IPS DF 19.7 (cell line): ENCODE data around the gene SPIB.
A peak's percentile ranks its signal among the peaks of the same experiment; 100 is the strongest.
"Not testable (repeated sequence)": the region's sequence is repeated elsewhere in the genome, so short reads cannot be mapped to it uniquely, and the experiment has no call there.

Source experiments
- DNase-seq: peaks from one replicate; pipeline ENCODE4 v3.0.0-alpha.2; 2013; ENCODE audit warnings: low read depth, low spot score

SPIB gene

DNA sequence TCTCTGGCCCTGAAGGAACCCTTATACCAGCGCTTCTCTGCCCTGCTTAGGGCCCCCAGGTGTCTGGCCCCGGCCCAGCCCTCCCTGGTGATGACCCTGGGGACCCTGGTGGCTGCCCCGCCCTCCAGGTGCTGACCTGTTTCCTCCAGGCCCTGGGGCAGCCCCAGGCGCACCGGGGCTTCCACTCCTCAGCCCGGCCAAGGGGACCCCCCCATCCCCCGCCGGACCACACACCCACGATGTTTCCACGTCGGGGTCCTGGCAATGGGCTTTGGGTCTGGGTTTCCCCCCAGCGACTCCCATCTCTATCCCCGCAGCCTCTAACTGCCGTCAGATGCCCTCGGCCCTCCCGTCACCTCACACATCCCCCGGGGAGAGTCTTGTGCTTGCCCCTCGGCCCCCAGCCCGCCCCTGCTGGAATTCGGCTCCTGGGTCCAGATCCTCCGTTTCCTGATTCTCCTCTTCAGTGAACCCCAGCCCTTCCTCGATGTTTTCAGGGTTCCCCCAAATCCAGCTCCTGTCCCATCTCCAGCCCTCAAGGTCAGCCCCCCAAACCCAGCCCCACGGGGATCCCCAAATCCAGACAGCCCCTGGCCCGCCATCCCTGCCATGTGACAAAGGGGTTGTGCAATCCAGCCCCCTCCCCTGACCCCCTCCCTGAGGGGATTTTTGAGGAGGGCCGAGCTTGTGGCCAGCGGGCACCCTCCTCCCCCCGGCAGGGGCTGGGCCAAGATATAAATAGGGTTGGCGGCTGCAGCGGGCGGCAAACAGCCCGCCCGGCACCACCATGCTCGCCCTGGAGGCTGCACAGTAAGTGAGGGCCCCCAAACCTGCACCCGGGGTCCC, at the start of gene SPIB:
SPIB (plus strand) TSS at position 763 of the 846 bp plus-strand sequence; CDS start at position 788, 25 bp downstream.
- no peak for DNase-seq

DNA sequence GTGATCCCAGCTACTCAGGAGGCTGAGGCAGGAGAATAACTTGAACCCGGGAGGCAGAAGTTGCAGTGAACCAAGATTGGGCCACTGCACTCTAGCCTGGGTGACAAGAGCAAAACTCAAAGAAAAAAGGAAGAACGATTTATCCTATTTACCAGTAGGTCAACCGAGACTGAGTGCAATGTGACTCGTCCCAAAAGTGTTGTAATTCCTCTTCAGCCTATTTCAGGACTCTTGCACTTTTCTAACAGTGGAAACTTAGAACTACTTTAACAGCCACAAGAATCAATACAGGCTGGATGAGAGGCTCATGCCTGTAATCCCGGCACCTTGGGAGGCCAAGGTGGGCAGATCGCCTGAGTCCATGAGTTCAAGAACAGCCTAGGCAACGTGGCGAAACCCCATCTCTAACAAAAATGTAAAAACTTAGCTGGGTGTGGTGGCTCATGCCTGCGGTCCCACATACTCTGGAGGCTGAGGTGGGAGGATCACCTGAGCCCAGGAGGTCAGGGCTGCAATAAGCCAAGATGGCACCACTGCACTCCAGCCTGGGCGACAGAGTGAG, 46.7 kb upstream of the SPIB start:
- no peak for DNase-seq

DNA sequence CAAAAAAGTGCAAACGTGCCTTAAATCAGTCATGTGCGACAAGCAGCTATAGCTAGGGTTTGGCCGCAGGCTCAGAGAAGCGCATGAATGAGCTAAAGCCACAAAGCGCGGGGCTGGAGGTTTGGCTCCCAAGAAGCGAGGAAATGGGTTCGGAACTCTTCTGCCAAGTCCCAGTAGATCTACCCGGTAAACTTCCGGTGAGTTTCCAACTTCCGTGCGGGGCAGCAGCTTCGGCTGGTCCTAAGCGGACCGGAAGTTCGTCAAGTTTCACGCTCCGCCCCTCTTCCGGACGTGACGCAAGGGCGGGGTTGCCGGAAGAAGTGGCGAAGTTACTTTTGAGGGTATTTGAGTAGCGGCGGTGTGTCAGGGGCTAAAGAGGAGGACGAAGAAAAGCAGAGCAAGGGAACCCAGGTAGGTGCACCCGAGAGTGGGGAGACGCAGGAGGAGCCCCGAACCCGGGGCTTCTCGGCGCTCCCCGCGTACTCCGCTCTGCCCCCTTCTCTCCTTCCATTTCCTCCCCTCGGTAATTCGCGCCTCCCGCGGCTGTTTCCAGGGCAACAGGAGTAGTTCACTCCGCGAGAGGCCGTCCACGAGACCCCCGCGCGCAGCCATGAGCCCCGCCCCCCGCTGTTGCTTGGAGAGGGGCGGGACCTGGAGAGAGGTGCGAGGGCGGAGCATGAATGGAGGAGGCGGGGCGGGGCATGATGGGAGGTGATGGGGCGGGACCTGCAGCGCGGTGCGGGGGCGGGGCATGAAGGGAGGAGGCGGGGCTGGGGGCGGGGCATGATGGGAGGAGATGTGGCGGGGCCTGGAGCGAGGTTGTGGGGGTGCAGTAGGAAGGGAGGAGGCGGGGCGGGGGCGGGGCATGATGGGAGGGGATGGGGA, 42.3 kb upstream of the SPIB start, which contains the start of gene NR1H2:
NR1H2 (plus strand) TSS at position 292 of the 885 bp plus-strand sequence. CDS start 1,149 bp downstream, outside the sequence.
- peak; percentile 95 for DNase-seq

DNA sequence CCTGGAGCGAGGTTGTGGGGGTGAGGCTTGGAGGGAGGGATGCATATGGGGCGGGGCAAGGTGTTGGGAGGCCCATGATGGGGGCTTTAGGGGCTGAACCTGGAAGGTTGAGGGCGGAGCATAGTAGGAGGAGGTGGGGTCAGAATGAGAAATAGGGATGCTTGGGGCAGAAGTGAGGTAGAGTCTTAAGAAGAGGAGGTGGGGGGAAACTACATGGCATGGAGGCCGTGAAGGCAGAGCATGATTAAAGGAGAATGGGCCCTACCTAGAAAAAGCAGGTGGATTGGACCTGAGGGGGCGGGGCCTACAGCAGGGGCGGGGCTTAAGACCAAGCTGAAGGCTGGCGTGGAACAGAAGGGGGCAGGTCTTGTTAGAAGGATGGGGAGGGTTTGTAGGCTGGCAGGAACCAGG, 41.7 kb upstream of the SPIB start:
- DNase-seq, result no peak

DNA sequence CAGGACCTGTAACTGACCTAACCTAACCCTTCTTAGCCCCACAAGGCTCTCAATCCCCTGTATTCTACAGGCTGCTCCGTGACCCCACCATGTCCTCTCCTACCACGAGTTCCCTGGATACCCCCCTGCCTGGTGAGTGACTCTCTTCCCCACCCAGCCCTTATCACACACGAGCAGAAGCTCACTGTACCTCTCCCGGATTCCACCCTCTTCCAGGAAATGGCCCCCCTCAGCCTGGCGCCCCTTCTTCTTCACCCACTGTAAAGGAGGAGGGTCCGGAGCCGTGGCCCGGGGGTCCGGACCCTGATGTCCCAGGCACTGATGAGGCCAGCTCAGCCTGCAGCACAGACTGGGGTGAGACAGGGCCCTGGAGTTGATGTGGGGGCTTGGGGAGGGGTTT, 41.2 kb upstream of the SPIB start:
- no peak for DNase-seq

DNA sequence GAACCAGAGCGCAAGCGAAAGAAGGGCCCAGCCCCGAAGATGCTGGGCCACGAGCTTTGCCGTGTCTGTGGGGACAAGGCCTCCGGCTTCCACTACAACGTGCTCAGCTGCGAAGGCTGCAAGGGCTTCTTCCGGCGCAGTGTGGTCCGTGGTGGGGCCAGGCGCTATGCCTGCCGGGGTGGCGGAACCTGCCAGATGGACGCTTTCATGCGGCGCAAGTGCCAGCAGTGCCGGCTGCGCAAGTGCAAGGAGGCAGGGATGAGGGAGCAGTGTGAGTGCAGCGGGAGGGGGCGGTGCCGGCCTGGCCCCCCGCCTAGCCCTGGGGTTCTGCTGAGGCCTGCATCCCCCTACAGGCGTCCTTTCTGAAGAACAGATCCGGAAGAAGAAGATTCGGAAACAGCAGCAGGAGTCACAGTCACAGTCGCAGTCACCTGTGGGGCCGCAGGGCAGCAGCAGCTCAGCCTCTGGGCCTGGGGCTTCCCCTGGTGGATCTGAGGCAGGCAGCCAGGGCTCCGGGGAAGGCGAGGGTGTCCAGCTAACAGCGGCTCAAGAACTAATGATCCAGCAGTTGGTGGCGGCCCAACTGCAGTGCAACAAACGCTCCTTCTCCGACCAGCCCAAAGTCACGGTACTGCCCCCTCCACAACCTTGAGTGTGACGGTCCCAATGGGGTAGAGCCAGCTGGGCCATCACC, 40.4 kb upstream of the SPIB start:
- DNase-seq, result no peak

DNA sequence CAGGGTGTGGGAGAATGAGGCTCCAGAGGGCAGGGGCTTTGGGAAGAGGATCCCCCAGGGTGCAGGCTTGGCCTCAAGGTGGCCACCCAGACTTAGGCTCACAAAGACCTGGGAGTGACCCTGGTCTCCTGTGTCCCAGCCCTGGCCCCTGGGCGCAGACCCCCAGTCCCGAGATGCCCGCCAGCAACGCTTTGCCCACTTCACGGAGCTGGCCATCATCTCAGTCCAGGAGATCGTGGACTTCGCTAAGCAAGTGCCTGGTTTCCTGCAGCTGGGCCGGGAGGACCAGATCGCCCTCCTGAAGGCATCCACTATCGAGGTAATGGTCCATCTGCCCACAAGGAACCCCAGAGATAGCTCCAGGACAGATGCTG, 39.9 kb upstream of the SPIB start:
- no peak for DNase-seq

DNA sequence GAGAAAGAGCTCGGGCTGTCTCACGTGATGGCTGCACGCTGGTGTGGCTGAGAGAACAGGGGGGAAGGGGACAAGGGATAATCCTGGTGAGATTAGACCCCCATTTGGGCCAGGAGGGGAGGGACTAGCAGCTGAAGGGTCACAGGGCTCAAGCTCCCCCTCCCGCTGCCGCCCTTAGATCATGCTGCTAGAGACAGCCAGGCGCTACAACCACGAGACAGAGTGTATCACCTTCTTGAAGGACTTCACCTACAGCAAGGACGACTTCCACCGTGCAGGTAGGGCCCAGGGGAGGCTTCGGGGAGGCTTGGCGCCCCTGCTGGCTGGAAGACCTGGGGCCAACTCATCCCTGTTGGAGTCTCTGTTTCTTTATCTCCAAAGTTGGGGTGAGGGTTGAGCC, 39.1 kb upstream of the SPIB start:
- DNase-seq, result no peak

DNA sequence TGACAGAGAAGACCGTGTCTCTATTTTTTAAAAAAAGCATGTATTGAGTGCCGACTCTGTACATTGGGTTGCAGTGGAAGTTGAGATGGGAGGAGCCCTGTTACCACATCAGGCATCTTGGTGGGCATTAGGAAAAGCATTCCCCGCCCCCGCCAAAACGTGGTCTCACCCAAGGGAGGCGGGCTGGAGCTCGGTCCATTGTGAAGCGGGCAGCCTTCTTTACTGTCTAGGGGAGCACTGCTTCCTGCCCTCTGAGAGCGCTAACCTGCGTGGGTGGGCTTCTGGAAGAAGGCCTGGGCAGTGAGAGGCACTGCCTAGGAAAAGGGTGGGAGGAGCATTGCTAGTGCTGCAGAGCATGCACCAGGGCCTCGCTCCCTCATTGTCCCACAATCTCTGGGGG, 38.6 kb upstream of the SPIB start:
- no peak for DNase-seq

DNA sequence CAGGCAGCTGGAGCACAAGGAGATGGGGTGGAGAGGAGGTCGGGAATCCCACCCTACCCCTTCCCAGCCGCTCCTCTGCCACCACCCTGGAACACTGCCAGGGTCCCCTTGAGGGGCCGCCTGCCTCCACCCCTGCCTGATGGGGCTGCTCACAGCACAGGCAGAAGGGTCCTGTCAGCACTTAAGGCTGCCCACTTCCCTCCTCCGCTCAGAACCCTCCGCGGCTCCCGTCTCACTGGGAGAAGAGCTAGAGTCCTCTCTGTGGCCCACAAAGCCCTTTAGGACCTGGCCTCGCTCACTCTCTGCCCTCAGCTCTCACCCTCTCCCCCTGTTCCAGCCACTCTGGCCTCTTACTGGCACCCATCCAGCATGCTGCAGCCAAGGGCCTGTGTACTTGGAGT, 38.0 kb upstream of the SPIB start:
- DNase-seq, result no peak

DNA sequence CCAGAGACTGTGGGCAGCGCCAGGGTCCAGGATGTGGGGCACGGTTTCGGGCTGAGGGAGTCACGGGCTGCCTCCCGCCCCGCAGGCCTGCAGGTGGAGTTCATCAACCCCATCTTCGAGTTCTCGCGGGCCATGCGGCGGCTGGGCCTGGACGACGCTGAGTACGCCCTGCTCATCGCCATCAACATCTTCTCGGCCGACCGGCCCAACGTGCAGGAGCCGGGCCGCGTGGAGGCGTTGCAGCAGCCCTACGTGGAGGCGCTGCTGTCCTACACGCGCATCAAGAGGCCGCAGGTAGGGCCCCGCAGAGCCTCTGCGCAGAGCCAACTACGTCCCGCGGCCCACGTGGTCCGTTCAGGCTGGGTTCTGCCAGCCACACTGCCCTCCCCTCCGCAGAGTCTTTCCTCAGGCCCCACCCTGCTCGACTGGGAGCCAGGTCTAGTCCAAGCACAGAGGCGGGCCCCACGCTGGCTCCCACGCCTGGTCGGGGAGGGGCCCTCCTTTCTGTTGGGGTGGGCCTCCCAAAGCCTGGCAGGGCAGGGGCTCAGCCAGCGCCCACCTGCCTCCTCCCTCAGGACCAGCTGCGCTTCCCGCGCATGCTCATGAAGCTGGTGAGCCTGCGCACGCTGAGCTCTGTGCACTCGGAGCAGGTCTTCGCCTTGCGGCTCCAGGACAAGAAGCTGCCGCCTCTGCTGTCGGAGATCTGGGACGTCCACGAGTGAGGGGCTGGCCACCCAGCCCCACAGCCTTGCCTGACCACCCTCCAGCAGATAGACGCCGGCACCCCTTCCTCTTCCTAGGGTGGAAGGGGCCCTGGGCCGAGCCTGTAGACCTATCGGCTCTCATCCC, 36.6 kb upstream of the SPIB start:
- no peak for DNase-seq

DNA sequence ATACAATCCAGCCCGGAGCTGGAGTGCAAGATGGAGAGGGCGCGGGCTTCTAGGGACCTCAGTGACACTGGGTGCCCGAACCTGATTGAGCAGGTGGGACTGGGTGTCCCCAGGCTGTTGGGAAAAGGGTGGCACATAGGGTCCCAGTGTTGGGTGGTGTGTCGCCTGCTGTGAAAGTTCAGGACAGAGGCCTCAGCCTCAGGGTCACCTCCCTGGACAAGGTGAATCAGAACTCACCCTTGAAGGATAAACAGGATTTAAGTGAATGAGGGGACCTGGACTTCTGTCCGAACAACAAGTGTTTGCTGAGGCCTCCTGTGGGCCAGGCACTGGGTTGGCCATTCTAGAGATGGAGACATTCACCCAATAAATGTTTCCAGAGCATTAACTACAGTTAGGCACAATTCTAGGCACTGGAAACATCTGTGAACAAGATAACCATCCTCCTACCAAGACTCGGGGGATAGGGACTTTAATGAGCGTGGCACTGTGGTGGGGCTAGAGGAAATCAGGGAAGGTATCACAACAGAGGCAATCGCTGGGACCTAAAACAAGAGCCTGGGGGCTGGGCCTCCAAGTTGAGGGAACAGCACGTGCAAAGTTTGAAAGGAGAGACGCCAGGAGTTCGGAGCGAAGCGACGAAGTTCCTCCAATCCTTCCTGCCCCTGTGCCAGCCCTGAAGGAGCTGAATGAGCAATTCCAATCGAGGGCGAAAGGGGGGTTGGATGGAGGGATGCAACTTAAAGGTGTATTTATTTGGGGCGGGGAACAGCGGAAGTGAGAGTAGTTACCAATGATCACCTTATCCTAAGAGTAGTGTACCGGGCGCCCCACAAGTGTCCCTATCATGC, 35.5 kb upstream of the SPIB start:
- no peak for DNase-seq

DNA sequence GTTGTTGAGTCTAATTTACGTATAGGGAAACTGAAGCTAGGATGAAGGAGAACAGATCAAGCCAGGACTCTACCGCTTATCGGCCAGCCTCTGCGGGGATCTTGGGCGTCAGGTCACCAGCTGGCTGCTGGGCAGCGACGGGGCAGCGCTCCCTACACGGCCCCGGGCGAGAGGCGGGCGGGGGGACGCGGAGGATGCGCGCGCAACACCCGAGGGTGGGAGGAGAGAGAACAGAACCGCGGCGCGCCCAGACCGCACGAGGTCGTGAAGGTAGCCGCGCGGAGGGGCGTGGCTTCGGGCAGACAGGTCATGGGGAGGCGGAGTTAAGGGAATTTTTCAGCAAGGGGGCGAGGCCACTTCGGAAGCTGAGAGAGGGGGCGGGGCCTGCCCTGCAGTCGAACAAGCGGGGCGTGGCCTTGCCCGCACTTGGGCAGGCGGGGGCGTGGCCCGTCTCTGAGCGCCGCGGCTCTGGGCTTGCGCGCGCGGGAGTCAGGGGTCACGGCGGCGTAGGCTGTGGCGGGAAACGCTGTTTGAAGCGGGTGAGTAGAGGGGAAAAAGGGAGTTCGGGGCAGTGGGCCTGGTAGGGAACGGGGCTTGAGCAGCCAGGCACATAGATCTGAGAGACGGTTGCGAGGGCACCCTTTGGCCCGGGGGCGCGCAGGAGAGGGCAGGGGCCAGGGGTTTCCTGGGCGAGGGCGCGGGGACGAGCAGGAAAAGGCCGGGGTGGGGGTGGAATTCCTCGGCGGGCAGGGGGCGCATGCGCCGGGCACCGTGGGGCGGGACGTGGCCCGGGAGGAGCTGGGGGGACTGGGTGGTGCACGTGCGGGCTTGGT, 34.7 kb upstream of the SPIB start, which contains the start of gene POLD1:
POLD1 (plus strand) TSS at position 496 of the 833 bp plus-strand sequence. CDS start 14,505 bp downstream, outside the sequence.
- peak; percentile 71 for DNase-seq

DNA sequence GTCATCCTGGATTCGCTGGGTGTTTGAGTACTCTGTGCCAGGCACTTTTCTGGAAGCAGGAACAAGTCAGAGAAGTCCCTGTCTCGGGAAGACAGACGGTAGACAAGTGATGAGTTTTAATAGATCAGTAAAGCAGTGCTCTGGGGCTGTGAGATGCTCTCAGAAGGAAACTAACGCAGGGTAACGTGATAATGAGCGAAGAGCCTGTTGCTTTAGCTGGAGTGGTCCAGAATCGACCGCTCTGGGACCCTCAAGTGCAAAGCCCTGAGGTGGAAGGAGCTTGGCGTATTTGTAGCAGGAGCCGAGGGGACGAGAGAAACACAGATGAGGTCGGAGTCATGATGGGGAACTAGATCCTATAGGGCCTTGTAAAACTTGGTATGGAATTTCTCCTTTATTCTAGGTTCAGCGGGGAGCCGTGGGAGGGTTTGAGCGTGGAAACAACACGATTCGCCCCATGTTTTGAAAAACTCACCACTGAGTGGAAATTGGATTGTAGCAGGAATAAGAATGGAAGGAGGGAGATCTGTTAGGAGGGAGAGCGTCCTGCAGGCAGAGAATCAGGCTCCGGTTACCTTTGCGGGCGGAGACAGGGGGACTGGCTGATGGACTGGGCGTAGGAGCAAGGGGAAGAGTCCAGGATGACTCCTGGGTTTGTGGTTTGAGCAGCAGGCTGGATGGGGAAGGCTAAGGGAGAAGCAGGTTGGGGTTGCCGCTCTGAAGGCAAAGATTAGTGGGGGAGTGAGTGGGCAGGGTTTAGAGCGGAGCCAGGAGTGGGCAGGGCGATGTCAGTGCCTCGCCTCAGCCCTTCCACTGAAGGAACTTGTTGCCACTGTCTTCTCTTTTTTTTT, 33.8 kb upstream of the SPIB start:
- no peak for DNase-seq

DNA sequence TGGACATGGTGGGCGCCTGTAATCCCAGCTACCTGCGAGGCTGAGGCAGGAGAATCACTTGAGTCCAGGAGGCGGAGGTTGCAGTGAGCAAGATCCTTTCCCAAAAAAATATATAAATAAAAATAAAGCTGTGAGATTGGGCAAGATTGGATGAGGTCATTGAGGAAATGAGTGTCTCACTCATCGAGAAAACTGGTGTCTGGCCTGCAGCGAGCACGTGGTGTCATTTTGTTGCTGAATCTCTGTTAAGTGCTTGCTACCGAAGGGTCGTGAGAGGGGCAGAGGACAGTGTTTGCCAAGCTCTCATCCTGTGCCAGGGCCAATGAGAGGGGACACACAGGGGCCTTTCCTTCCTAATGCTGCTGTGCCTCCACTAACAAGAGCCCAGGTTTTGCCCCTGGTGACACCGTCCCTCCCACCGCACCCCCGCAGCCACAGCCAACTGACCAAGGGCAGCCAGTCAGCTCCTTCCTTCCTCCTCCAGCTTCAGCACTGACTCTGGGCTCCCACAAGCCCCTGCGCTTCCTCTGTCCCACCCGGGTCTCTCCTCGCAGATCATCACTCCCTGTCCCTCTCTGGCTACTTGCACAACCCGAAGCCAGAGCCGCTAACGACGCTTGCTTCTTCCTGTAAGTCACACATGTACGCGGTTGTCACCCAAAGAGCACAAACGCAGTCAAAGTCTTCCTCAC, 31.4 kb upstream of the SPIB start:
- DNase-seq, result no peak

DNA sequence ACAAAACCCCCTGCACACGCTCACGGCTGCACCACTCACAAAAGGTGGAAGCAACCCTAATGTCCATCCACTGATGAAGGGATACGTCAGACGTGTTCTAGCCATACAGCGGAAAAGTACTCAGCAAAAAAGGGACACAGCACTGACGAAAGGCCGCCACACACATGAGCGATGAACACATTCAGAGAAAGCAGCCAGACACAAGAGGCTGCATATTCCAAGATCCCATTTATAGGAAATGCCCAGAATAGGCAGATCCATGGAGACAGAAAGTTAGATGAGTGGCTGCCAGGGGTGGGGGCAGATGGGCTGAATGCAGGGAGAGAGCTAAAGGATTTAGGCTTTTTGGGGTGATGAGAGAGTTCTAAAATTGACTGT, 30.9 kb upstream of the SPIB start:
- no peak for DNase-seq

DNA sequence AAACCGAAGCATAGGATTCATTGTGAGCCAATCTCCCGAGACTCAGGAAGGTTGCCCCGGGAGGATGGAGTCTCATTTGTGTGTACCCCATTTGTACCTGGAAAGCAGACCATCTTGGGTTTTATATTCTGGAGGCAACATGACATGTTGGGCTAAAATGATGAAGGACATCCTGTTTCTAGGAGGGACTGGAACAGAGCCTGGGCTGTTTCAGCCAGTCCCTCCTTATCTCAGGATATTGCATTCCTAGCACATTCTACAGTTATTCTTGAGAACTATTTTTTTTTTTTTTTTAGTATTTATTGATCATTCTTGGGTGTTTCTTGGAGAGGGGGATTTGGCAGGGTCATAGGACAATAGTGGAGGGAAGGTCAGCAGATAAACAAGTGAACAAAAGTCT, 28.4 kb upstream of the SPIB start:
- DNase-seq, result not testable (repeated sequence)
